Fibroblast of the aortic adventitia (primary cell): ENCODE results near the gene PRPF4. TPM values are rescaled to one million over a fixed set of nuclear protein-coding genes. Genes with fewer than 3 reads are reported as not detected.

Source experiments
- DNase-seq: peaks from one replicate; pipeline ENCODE4 v3.0.0-alpha.2; 2010; ENCODE audit warnings: low read depth
- H3K4me3 ChIP-seq: 2 replicates; pipeline ENCODE4 v1.5.1; 2011; ENCODE audit warnings: low read depth, mild to moderate bottlenecking, control low read depth, low read length, moderate library complexity
- total RNA-seq: library from RNA; depleted of rRNA; stranded (reverse); fragments of >200 nt; gene quantifications from 2 replicates; pipeline ENCODE4 v1.2.3, GENCODE V29; 2012; ENCODE audit warnings: low replicate concordance
- TF ChIP-seq, protein P1 (sequence below): IDR thresholded peaks from 2 replicates; pipeline ENCODE4 v1.5.1; 2011; ENCODE audit warnings: mild to moderate bottlenecking, low read length, control low read depth, inconsistent platforms; ENCODE audit not compliant: insufficient read depth

Gene PRPF4
- total RNA-seq, 1 donor, result 24.0 TPM

DNA sequence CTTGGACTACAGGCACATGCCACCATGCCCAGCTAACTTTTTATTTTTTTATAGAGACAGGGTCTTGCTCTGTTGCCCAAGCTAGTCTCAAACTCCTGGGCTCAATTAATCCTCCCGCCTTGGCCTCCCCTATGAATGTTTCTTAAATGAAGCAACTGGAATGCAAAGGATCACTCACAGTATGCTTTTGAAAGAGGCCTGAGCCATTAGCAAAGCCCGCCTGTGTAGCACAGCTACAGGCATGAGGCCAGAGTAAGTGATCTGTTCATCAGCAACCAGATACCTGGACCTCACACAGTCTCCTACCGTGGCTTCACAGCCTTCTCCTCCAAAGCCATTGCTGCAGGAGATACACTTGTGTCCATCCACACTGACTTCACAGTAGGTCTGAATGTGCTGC is 44.6 kb downstream of the PRPF4 start:
- no peak overlapping the region for H3K4me3 ChIP-seq
- no peak for DNase-seq
- TF ChIP-seq, protein P1, sequence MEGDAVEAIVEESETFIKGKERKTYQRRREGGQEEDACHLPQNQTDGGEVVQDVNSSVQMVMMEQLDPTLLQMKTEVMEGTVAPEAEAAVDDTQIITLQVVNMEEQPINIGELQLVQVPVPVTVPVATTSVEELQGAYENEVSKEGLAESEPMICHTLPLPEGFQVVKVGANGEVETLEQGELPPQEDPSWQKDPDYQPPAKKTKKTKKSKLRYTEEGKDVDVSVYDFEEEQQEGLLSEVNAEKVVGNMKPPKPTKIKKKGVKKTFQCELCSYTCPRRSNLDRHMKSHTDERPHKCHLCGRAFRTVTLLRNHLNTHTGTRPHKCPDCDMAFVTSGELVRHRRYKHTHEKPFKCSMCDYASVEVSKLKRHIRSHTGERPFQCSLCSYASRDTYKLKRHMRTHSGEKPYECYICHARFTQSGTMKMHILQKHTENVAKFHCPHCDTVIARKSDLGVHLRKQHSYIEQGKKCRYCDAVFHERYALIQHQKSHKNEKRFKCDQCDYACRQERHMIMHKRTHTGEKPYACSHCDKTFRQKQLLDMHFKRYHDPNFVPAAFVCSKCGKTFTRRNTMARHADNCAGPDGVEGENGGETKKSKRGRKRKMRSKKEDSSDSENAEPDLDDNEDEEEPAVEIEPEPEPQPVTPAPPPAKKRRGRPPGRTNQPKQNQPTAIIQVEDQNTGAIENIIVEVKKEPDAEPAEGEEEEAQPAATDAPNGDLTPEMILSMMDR, result no peak

DNA sequence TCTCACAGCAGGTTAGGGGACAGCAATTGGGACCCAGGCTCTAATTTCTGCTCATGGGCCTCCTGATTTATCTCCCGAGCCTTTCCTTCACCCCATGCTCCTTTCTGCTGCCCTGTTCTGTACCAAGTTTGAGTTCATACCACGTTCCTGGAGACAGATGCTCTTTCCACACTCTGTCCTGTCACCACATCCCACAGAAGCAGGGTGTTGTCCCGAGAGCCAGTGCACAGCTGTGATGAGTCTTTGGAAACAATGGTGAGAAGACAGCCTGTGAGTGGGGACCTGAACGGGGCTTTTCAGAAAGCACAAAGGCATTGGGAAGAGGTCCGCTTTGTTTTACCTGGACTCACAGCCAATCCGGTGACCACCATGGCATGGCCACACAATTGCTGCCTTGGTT is 47.2 kb downstream of the PRPF4 start:
- no peak overlapping the region for H3K4me3 ChIP-seq
- TF ChIP-seq, protein P1, result no peak
- DNase-seq, result no peak

DNA sequence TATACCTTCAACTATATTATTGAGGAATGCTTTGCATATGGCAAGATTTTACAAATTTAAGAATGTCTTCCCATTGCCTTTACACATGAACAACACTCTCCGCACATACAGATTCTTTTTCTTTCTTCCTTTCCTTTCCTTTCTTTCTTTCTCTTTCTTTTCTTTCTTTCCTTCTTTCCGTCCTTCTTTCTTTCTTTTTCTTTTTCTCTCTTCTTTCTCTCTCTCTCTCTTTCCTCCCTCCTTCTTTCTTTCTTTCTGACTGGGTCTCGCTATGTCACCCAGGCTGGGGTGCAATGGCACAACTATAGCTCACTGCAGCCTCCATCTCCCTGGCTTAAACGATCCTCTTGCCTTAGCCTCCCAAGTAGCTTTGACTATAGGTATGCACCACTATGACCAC is 50.8 kb downstream of the PRPF4 start:
- TF ChIP-seq, protein P1, result no peak
- no peak overlapping the region for H3K4me3 ChIP-seq
- DNase-seq, result no peak

DNA sequence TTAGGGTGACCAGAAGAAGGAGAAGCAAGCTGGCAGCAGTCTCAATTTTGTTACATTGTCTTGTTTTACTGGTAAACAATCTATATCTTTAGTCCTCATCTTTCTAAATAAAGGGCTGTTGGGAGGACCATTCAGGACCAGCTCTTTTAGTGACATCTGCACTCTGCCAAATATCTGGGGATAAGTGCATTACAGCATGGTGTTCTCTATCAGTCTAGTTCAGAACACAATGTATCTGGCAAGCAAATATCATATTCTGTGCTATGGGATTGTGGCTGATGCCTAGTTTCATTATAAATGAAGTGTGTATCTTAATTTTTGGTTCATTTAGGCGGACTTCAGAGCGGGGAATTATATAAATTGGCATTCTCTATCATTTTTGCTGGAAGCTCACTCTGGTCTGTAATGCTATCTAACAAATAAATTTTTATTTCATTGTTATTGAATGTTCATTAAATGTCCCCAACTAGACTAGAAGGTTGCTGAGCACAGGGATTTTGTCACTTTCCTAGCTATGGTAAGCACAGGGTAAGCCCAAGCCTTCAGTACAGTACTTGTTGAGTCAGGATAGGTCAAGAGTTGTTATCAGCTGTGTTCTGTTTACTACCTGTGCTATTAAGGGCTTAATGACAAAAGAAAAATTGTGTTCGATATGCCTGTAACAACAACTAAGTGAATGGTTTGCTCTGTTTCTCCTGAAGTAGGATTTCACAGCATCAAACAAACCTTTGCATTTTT is 52.8 kb downstream of the PRPF4 start:
- no peak for DNase-seq
- TF ChIP-seq, protein P1, result no peak
- no peak overlapping the region for H3K4me3 ChIP-seq

DNA sequence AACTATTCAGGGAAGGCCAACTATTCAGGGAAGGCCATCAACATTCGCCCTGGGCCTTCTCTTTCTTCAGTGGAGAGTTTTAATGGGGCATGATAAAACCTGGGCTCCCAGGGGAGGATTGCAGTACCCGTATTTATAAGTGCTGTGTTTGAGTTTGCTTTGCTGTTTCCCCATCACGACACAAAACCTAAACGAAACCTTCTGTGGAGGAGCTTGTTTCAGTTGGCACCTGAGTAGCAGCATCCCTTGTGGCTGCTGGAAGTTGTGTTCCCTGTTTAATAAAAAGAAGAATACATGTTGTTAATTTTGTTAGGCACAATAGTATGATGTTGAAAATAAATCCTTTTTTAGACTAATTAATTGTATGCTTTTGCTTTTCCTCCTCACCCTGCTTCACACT is 56.3 kb downstream of the PRPF4 start:
- TF ChIP-seq, protein P1, result no peak
- H3K4me3 ChIP-seq, result no peak overlapping the region
- DNase-seq, result no peak

DNA sequence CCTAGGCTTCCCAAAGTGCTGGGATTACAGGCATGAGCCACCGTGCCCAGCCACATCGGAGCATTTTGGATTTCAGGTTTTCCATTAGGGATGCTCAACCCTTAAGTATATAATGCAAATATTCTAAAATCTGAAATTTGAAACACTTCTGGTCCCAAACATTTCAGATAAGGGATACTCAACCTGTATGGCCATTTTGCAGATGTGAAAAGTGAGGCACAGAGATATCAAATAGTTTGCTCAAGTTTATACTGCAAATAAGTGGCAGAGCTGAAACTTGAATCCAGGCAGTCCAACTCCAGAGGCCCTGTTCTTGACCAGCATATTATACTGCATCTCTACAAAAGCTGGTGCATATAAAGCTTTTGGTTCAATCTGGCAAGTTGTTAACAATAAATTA is 62.3 kb downstream of the PRPF4 start:
- TF ChIP-seq, protein P1, result no peak
- no peak overlapping the region for H3K4me3 ChIP-seq
- no peak for DNase-seq
